H1 (cell line): Measurements from ENCODE around the gene ADAM19. TPM values are rescaled to one million over a fixed set of nuclear protein-coding genes. Genes with fewer than 3 reads are reported as not detected.

Experiments used
- CTCF ChIA-PET: fragments of 300-600 bp; sonication (Branson Sonifier 250); formaldehyde crosslinking; loops from one replicate; lab custom pipeline; 2021; ENCODE audit not compliant: partially characterized antibody; lab: Charles Lee
- POLR2A ChIA-PET: fragments of 300-600 bp; sonication (Branson Sonifier 250); formaldehyde crosslinking; loops from one replicate; lab custom pipeline; 2021; ENCODE audit warnings: inconsistent platforms; ENCODE audit not compliant: partially characterized antibody; lab: Charles Lee
- DNase-seq, 2 experiments: peaks; one replicate each; pipeline versions ENCODE4 v3.0.0 to v3.0.0-alpha.2; 2010 to 2022; ENCODE audit warnings: low spot score in 2 of 2, low read depth in 1 of 2, mixed read lengths in 1 of 2
- FAIRE-seq: peaks from 2 replicates; lab custom pipeline; 2011; peaks lifted over from hg19 to GRCh38; lab: Jason Lieb, UNC
- H2AFZ ChIP-seq: 2 replicates; pipeline ENCODE4 v1.8.1; 2012; ENCODE audit warnings: low read length, inconsistent platforms
- H2AK5ac ChIP-seq: 2 replicates; pipeline ENCODE4 v1.6.1; 2013; ENCODE audit warnings: low read depth, low read length
- H2BK120ac ChIP-seq: replicated peaks from 2 replicates; pipeline ENCODE3; 2013; ENCODE audit warnings: low read depth, low read length, inconsistent platforms
- H2BK12ac ChIP-seq: 2 replicates; pipeline ENCODE4 v1.6.1; 2013; ENCODE audit warnings: low read depth, low read length
- H2BK15ac ChIP-seq: 2 replicates; pipeline ENCODE4 v1.6.1; 2013; ENCODE audit warnings: low read length
- H2BK20ac ChIP-seq: 2 replicates; pipeline ENCODE4 v1.6.1; 2013; ENCODE audit warnings: low read length
- H2BK5ac ChIP-seq: 2 replicates; pipeline ENCODE4 v1.6.1; 2013; ENCODE audit warnings: low read depth, low read length
- H3K14ac ChIP-seq: 2 replicates; pipeline ENCODE4 v1.6.1; 2013; ENCODE audit warnings: inconsistent platforms; ENCODE audit not compliant: insufficient read length
- H3K18ac ChIP-seq: 2 replicates; pipeline ENCODE4 v1.6.1; 2013; ENCODE audit warnings: low read length; ENCODE audit errors: extremely low read depth
- H3K23ac ChIP-seq: 2 replicates; pipeline ENCODE4 v1.6.1; 2013; ENCODE audit warnings: inconsistent platforms; ENCODE audit not compliant: insufficient read length
- H3K23me2 ChIP-seq: 2 replicates; pipeline ENCODE4 v1.6.1; 2013; ENCODE audit warnings: low read depth, low read length
- H3K27ac ChIP-seq: 2 replicates; pipeline ENCODE4 v1.6.1; 2011; ENCODE audit warnings: low read depth, low read length, inconsistent platforms
- H3K27me3 ChIP-seq, 4 experiments: replicated peaks in 1 of 4; 1 replicate in 1 of 4; 2 replicates in 3 of 4; pipeline versions ENCODE4 v1.6.1 to v1.8.1; 2011 to 2013; ENCODE audit warnings: low read length in 3 of 4, mild to moderate bottlenecking in 3 of 4, inconsistent platforms in 2 of 4, mixed read lengths in 2 of 4, moderate library complexity in 1 of 4; ENCODE audit not compliant: control insufficient read depth in 3 of 4, insufficient read depth in 3 of 4; ENCODE audit errors: extremely low read depth in 1 of 4
- H3K36me3 ChIP-seq, 4 experiments: 2 replicates each; pipeline versions ENCODE4 v1.6.1 to v1.8.1; 2011 to 2013; ENCODE audit warnings: mild to moderate bottlenecking in 4 of 4, low read length in 3 of 4, moderate library complexity in 2 of 4, control low read depth in 1 of 4, inconsistent platforms in 1 of 4; ENCODE audit not compliant: insufficient read depth in 4 of 4, control insufficient read depth in 2 of 4
- H3K4ac ChIP-seq: replicated peaks from 2 replicates; pipeline ENCODE3; 2013; ENCODE audit warnings: low read length, low read depth, mixed read lengths, inconsistent platforms; ENCODE audit not compliant: insufficient read length
- H3K4me1 ChIP-seq, 4 experiments: replicated peaks in 1 of 4; 1 replicate in 1 of 4; 2 replicates in 3 of 4; pipeline versions ENCODE4 v1.6.1 to v1.8.1; 2011 to 2013; ENCODE audit warnings: low read length in 3 of 4, inconsistent platforms in 2 of 4, mixed read lengths in 1 of 4; ENCODE audit not compliant: insufficient read depth in 4 of 4, control insufficient read depth in 3 of 4
- H3K4me2 ChIP-seq, 2 experiments: 2 replicates each; pipeline versions ENCODE4 v1.6.1 to v1.8.1; 2011 to 2013; ENCODE audit warnings: low read depth in 2 of 2, low read length in 2 of 2, control low read depth in 1 of 2, inconsistent platforms in 1 of 2, mild to moderate bottlenecking in 1 of 2; ENCODE audit not compliant: insufficient read depth in 1 of 2
- H3K4me3 ChIP-seq, 4 experiments: fragments of 200-600, 300-600 bp in 1 of 4; sonication (generic), shearing (Covaris generic), sonication (Bioruptor Twin) in 1 of 4; 2 replicates each; pipeline versions ENCODE4 v1.5.1 to v1.8.1; 2011 to 2016; ENCODE audit warnings: low read length in 4 of 4, low read depth in 3 of 4, control low read depth in 2 of 4, inconsistent platforms in 2 of 4, mild to moderate bottlenecking in 2 of 4, mixed read lengths in 1 of 4, moderate library complexity in 1 of 4; ENCODE audit not compliant: insufficient read depth in 2 of 4; ENCODE audit errors: extremely low read depth in 1 of 4
- H3K56ac ChIP-seq: replicated peaks from 2 replicates; pipeline ENCODE3; 2013; ENCODE audit warnings: low read depth, mild to moderate bottlenecking, mixed read lengths, low read length, inconsistent platforms; ENCODE audit not compliant: insufficient read length
- H3K79me1 ChIP-seq: 2 replicates; pipeline ENCODE4 v1.6.1; 2013; ENCODE audit warnings: low read depth, low read length, control low read depth
- H3K79me2 ChIP-seq, 2 experiments: 2 replicates each; pipeline versions ENCODE4 v1.6.1 to v1.8.1; 2012 to 2013; ENCODE audit warnings: low read length in 2 of 2, mild to moderate bottlenecking in 2 of 2, inconsistent platforms in 1 of 2; ENCODE audit not compliant: insufficient read depth in 2 of 2, control insufficient read depth in 1 of 2
- H3K9ac ChIP-seq, 4 experiments: replicated peaks in 1 of 4; 1 replicate in 1 of 4; 2 replicates in 3 of 4; pipeline versions ENCODE4 v1.6.1 to v1.8.1; 2011 to 2013; ENCODE audit warnings: low read depth in 3 of 4, low read length in 3 of 4, control low read depth in 2 of 4, mild to moderate bottlenecking in 2 of 4, moderate library complexity in 2 of 4, inconsistent platforms in 1 of 4; ENCODE audit errors: extremely low read depth in 1 of 4
- H3K9me3 ChIP-seq, 2 experiments: 2 replicates each; pipeline versions ENCODE4 v1.6.1 to v1.8.1; 2012 to 2013; ENCODE audit warnings: mild to moderate bottlenecking in 2 of 2, moderate library complexity in 2 of 2, control low read depth in 1 of 2, inconsistent platforms in 1 of 2, low read depth in 1 of 2, low read length in 1 of 2, mixed read lengths in 1 of 2; ENCODE audit not compliant: insufficient read depth in 2 of 2
- H4K20me1 ChIP-seq, 2 experiments: replicated peaks in 1 of 2; 2 replicates each; pipeline versions ENCODE3 to v1.8.1; 2011 to 2013; ENCODE audit warnings: inconsistent platforms in 2 of 2, low read length in 2 of 2, mild to moderate bottlenecking in 1 of 2; ENCODE audit not compliant: insufficient read depth in 2 of 2, control insufficient read depth in 1 of 2
- H4K5ac ChIP-seq: 2 replicates; pipeline ENCODE4 v1.6.1; 2013; ENCODE audit warnings: low read length, low read depth, mixed read lengths, inconsistent platforms; ENCODE audit not compliant: insufficient read length
- H4K8ac ChIP-seq: 2 replicates; pipeline ENCODE4 v1.8.0; 2013; ENCODE audit warnings: mild to moderate bottlenecking, moderate library complexity, low read length, inconsistent platforms; ENCODE audit not compliant: insufficient read depth; ENCODE audit errors: extremely low read depth
- H4K91ac ChIP-seq: replicated peaks from 2 replicates; pipeline ENCODE3; 2013; ENCODE audit warnings: low read length, mixed read lengths, inconsistent platforms; ENCODE audit not compliant: insufficient read length
- EP300 ChIP-seq, 2 experiments: IDR thresholded peaks; 1 replicate in 1 of 2; 2 replicates in 1 of 2; pipeline ENCODE4 v1.6.1; 2011 to 2012; ENCODE audit warnings: low read depth in 2 of 2, low read length in 2 of 2, mild to moderate bottlenecking in 2 of 2, borderline replicate concordance in 1 of 2, inconsistent platforms in 1 of 2, moderate library complexity in 1 of 2
- WGBS, 2 experiments: shearing (Covaris generic) in 1 of 2; methylation state at CpG; one replicate each; pipeline versions ENCODE4 v1.1.6 to v1.1.7; 2013 to 2015; ENCODE audit warnings: low lambda C conversion rate in 2 of 2, mixed read lengths in 2 of 2, inconsistent platforms in 1 of 2, low coverage in 1 of 2, missing lambda C conversion rate in 1 of 2; ENCODE audit not compliant: insufficient replicate concordance in 2 of 2, insufficient coverage in 1 of 2, insufficient read length in 1 of 2; ENCODE audit errors: extremely low coverage in 1 of 2, missing lambda C conversion rate in 1 of 2; 5-methylcytosine and 5-hydroxymethylcytosine counted together
- polyA plus RNA-seq, 7 experiments: library from polyadenylated mRNA; depleted of rRNA in 3 of 7; stranded (reverse) in 5 of 7; unstranded in 2 of 7; fragments of >200 nt in 5 of 7; fragments of 200-250 nt in 2 of 7; gene quantifications; 1 replicate in 5 of 7; 2 replicates in 1 of 7; 4 replicates in 1 of 7; pipeline versions ENCODE4 v1.2.1 to v1.2.3, GENCODE V29; 2011 to 2013; ENCODE audit warnings: missing spikeins in 2 of 7, mixed read lengths in 2 of 7
- total RNA-seq: library from RNA; stranded (reverse); fragmentation: NEBNext Ultra II Directional; extraction: Animal tissue kit (Norgen Biotek cat#: 25700); gene quantifications from 2 replicates; pipeline ENCODE4 v1.2.1, GENCODE V29; 2021

The ADAM19 gene
- total and polyA plus RNA-seq, 2 of the 8 experiments (the other 6 are each of a cell fraction or from before 2014, with no cell fraction given) = 6.5 to 22.7 TPM

- Histone ChIP-seq H3K27ac (no peak overlapping the region), H3K56ac (no peak overlapping the region), H3K9me3 (no peaks in the 10 kb centered on the region), H2BK5ac (no peak overlapping the region), H3K4me3 (no peak overlapping the region), H3K4me2 (no peak overlapping the region), H2BK12ac (no peak overlapping the region), H4K91ac (no peak overlapping the region), H4K5ac (no peak overlapping the region), H3K4ac (no peak overlapping the region), H3K4me1 (peaks cover 0 to 7% (median 3%) of the 10 kb centered on the region in 4 experiments; a peak in 3 of 7 replicates), H3K36me3 (no peaks in the 10 kb centered on the region), H4K20me1 (no peaks in the 10 kb centered on the region), H2AFZ (no peak overlapping the region), H3K18ac (no peak overlapping the region), H3K79me1 (no peaks in the 10 kb centered on the region; the same call in 1 of the 2 replicates), H3K9ac (no peak overlapping the region), H4K8ac (no peak overlapping the region), H3K14ac (no peak overlapping the region), H3K27me3 (no peaks in the 10 kb centered on the region), H2BK20ac (no peak overlapping the region), H2BK120ac (no peak overlapping the region), H3K79me2 (no peaks in the 10 kb centered on the region), H2AK5ac (no peak overlapping the region), H3K23ac (no peak overlapping the region), H2BK15ac (no peak overlapping the region), H3K23me2 (no peaks in the 10 kb centered on the region)
- FAIRE-seq (no peak), DNase-seq (no peak)
- CTCF ChIA-PET = interaction anchor here (0.6 to 1.5 kb wide), 4 partner anchors 9 to 207 kb away, joined by 3 to 4 read pairs (median 4); no protein-coding TSS in a partner anchor
- POLR2A ChIA-PET = no interaction called here
- WGBS, 2 experiments = 86% methylated on average over 5 of the region's 5 CpGs; no CpG with 5 or more reads in 1 of the 2 experiments
- no peak for TF ChIP-seq EP300 (IDR thresholded peaks at IDR 0.05; ENCODE audit: borderline replicate concordance in 1 of 2, low read depth in 2 of 2, low read length in 2 of 2)
Observed at GRCh38 chr5:157549954-157550549, 25.5 kb downstream of the ADAM19 start.
